Adrenal gland (tissue), 12 donors: Measurements from ENCODE around the gene ZMYND8. TPM values are rescaled to one million over a fixed set of nuclear protein-coding genes. Genes with fewer than 3 reads are reported as not detected.

Experiments
- DNase-seq, 7 donors: peaks; one replicate each; pipeline ENCODE4 v3.0.0-alpha.2; 2019 to 2020
- H3K27ac ChIP-seq, 5 donors: fragments of 200-600 bp; sonication (generic) in 4 of 5; 1 replicate in 3 of 5; 2 replicates in 2 of 5; pipeline versions ENCODE4 v1.5.1 to v1.8.0; 2016 to 2020; ENCODE audit warnings: mild to moderate bottlenecking in 1 of 5
- H3K27me3 ChIP-seq: fragments of 200-600 bp; 2 replicates; pipeline ENCODE4 v1.8.0; 2021
- H3K36me3 ChIP-seq, 2 donors: fragments of 200-600 bp; replicated peaks in 1 of 2; 1 replicate in 1 of 2; 2 replicates in 1 of 2; pipeline versions ENCODE4 v1.5.1 to v1.8.0; 2018 to 2022
- H3K4me1 ChIP-seq, 2 donors: fragments of 200-600 bp; replicated peaks in 1 of 2; 1 replicate in 1 of 2; 2 replicates in 1 of 2; pipeline versions ENCODE4 v1.5.1 to v1.8.0; 2018 to 2021
- H3K4me3 ChIP-seq, 4 donors: fragments of 200-600 bp; sonication (generic) in 3 of 4; one replicate each; pipeline ENCODE4 v1.5.1; 2016 to 2018
- H3K9me3 ChIP-seq, 3 donors: fragments of 200-600 bp; sonication (generic) in 1 of 3; replicated peaks in 1 of 3; 1 replicate in 2 of 3; 2 replicates in 1 of 3; pipeline versions ENCODE4 v1.5.1 to v1.8.0; 2016 to 2021
- CTCF ChIP-seq, 6 experiments: fragments of 450-650 bp in 4 of 6; fragments of 200-600 bp in 2 of 6; sonication (generic) in 1 of 6; IDR thresholded peaks; 1 replicate in 5 of 6; 2 replicates in 1 of 6; pipeline versions ENCODE4 v1.5.1 to v1.8.0; 2016 to 2021; ENCODE audit warnings: antibody characterized with exemption in 6 of 6, mild to moderate bottlenecking in 2 of 6, moderate library complexity in 1 of 6
- POLR2A ChIP-seq, 2 donors: fragments of 450-650 bp; IDR thresholded peaks; one replicate each; pipeline ENCODE4 v1.6.1; 2017; ENCODE audit warnings: antibody characterized with exemption in 2 of 2, mild to moderate bottlenecking in 2 of 2, moderate library complexity in 1 of 2
- WGBS, 4 donors: extraction: QIAGEN DNeasy Blood & Tissue Kit in 2 of 4; methylation state at CpG; one replicate each; pipeline versions ENCODE4 v1.1.5 to v1.1.7; 2013 to 2017; 5-methylcytosine and 5-hydroxymethylcytosine counted together
- intact Hi-C, 2 donors: fragments of 100-400 bp; cut with DNase I; formaldehyde crosslinking; loops; one replicate each; pipeline versions ENCODE4 v1.14.1 to v1.15.0; 2022 to 2023
- polyA plus RNA-seq, 3 donors: library from polyadenylated mRNA; stranded (reverse); fragments of 200-250 nt in 2 of 3; fragments of 350-450 nt in 1 of 3; fragmentation: Illumina TruSeq in 1 of 3; extraction: RNeasy Lipid Tissue Mini Kit (QIAGEN cat#74804) in 1 of 3; gene quantifications; one replicate each; pipeline ENCODE4 v1.2.3, GENCODE V29; 2013 to 2014
- total RNA-seq, 9 donors: library from RNA; depleted of rRNA in 4 of 9; stranded (reverse); fragments of >200 nt in 4 of 9; fragments of 120-200 nt in 1 of 9; fragmentation: NEBNext Ultra II Directional in 1 of 9; extraction: Animal tissue kit (Norgen Biotek cat#: 25700) in 1 of 9; gene quantifications; one replicate each; pipeline versions ENCODE4 v1.1.0 to v1.2.4, GENCODE V29; 2013 to 2023
- donor health status: healthy with polysubstance abuse.
- donor health status: Bipolar disorder and iron deficiency.
- donor health status: DM: yes; HTN: yes; CAD: no.
- donor health status: DM: no; HTN: no; CAD: no.
- donor health status: DM: no; HTN: no; CAD: no.
- donor health status: DM: yes; HTN: yes; CAD: no.

The ZMYND8 gene
- total and polyA plus RNA-seq, 12 donors, result 37.0 to 116 (median 67.2) TPM

- H3K27me3 ChIP-seq, result no peaks in the 10 kb centered on the region
- H3K9me3 ChIP-seq, result no peaks in the 10 kb centered on the region
- intact Hi-C loops, result no loop called here
- peak overlapping the region in 1 of 4 donors; percentile 49 for H3K4me3 ChIP-seq
- peaks cover 0 to 18% of the 10 kb centered on the region in 2 donors for H3K36me3 ChIP-seq
- no peak for DNase-seq
- H3K4me1 ChIP-seq, result peaks cover 75 to 85% of the 10 kb centered on the region in 2 donors
- no peak for TF ChIP-seq POLR2A (IDR thresholded peaks at IDR 0.05)
- TF ChIP-seq CTCF (IDR thresholded peaks at IDR 0.05), result no peak
- 40 to 51% (median 46%) methylated on average over 4 of the region's 4 CpGs for WGBS, 4 donors
- H3K27ac ChIP-seq, result peak overlapping the region; percentile 8 to 99 (median 96)
These were observed 6.3 kb downstream of the ZMYND8 start for GRCh38 chr20:47350181-47350550.

GRCh38 chr20:47349365-47350180, 6.9 kb downstream of the ZMYND8 start:
- Histone ChIP-seq H3K27me3 (no peaks in the 10 kb centered on the region), H3K4me3 (peak overlapping the region in 1 of 4 donors; percentile 28), H3K4me1 (peaks cover 69 to 82% of the 10 kb centered on the region in 2 donors), H3K36me3 (peaks cover 0 to 18% of the 10 kb centered on the region in 2 donors), H3K9me3 (no peaks in the 10 kb centered on the region), H3K27ac (peak overlapping the region; percentile 8 to 99 (median 82))
- TF ChIP-seq POLR2A (IDR thresholded peaks at IDR 0.05) (no peak), CTCF (IDR thresholded peaks at IDR 0.05) (no peak)
- no peak for DNase-seq
- 15 to 28% (median 23%) methylated on average over 7 of the region's 7 CpGs for WGBS, 4 donors
- intact Hi-C loops, result no loop called here

- H3K27ac ChIP-seq, result peak overlapping the region; percentile 8 to 99 (median 82)
- intact Hi-C loops, result no loop called here
- TF ChIP-seq POLR2A (IDR thresholded peaks at IDR 0.05), result no peak
- TF ChIP-seq CTCF (IDR thresholded peaks at IDR 0.05), result no peak
- H3K9me3 ChIP-seq, result no peaks in the 10 kb centered on the region
- H3K4me3 ChIP-seq, result peak overlapping the region in 1 of 4 donors; percentile 23
- no peak for DNase-seq
- H3K27me3 ChIP-seq, result no peaks in the 10 kb centered on the region
- H3K36me3 ChIP-seq, result peaks cover 0 to 18% of the 10 kb centered on the region in 2 donors
- WGBS, 4 donors, result 33 to 46% (median 40%) methylated on average over 8 of the region's 8 CpGs
- peaks cover 60 to 79% of the 10 kb centered on the region in 2 donors for H3K4me1 ChIP-seq
These were observed 7.9 kb downstream of the ZMYND8 start for GRCh38 chr20:47348539-47349142.

- TF ChIP-seq CTCF (IDR thresholded peaks at IDR 0.05), result no peak
- TF ChIP-seq POLR2A (IDR thresholded peaks at IDR 0.05), result no peak
- H3K36me3 ChIP-seq, result peaks cover 0 to 18% of the 10 kb centered on the region in 2 donors
- H3K9me3 ChIP-seq, result no peaks in the 10 kb centered on the region
- H3K27ac ChIP-seq, result peak overlapping the region; percentile 8 to 99 (median 82)
- H3K4me3 ChIP-seq, result no peak overlapping the region
- 46 to 61% (median 56%) methylated on average over 4 of the region's 4 CpGs for WGBS, 4 donors
- intact Hi-C loops, result no loop called here
- peaks cover 52 to 75% of the 10 kb centered on the region in 2 donors for H3K4me1 ChIP-seq
- DNase-seq, result no peak
- H3K27me3 ChIP-seq, result no peaks in the 10 kb centered on the region
These were observed 8.7 kb downstream of the ZMYND8 start for GRCh38 chr20:47347661-47348435.
